HepG2 (cell line): Measurements from ENCODE around the gene USP10. TPM values are rescaled to one million over a fixed set of nuclear protein-coding genes. Genes with fewer than 3 reads are reported as not detected.

Experiments used
- ARID5B ChIP-seq: IDR thresholded peaks from 2 replicates; pipeline ENCODE4 v1.4.0; 2020; ENCODE audit warnings: mild to moderate bottlenecking, missing genetic modification reagents
- HDAC2 ChIP-seq: sonication (generic); formaldehyde crosslinking; IDR thresholded peaks from 2 replicates; pipeline ENCODE4 v1.4.0; 2020; ENCODE audit warnings: missing genetic modification reagents
- NR2C2 ChIP-seq: sonication (generic); formaldehyde crosslinking; IDR thresholded peaks from 2 replicates; pipeline ENCODE4 v1.4.0; 2020; ENCODE audit warnings: missing genetic modification reagents, mild to moderate bottlenecking, moderate library complexity, borderline replicate concordance
- ZNF431 ChIP-seq: sonication (generic); formaldehyde crosslinking; IDR thresholded peaks from 2 replicates; pipeline ENCODE4 v1.9.0; 2022; ENCODE audit warnings: missing genetic modification reagents, low read depth, mild to moderate bottlenecking, borderline replicate concordance
- ZNF562 ChIP-seq: sonication (generic); formaldehyde crosslinking; IDR thresholded peaks from 2 replicates; pipeline ENCODE4 v1.8.0; 2022; ENCODE audit warnings: missing genetic modification reagents, borderline replicate concordance
- ZNF784 ChIP-seq: sonication (generic); formaldehyde crosslinking; IDR thresholded peaks from 2 replicates; pipeline ENCODE4 v1.5.1; 2020; ENCODE audit warnings: missing genetic modification reagents, mild to moderate bottlenecking, borderline replicate concordance
- polyA plus RNA-seq, 8 experiments: library from polyadenylated mRNA; depleted of rRNA in 3 of 8; stranded (reverse) in 7 of 8; unstranded in 1 of 8; fragments of >200 nt; fragmentation: Illumina TruSeq in 4 of 8; extraction: Trizol in 4 of 8; gene quantifications; 2 replicates each; pipeline versions ENCODE4 v1.2.1 to v1.2.3, GENCODE V29; 2011 to 2016; ENCODE audit warnings: low read depth in 4 of 8, missing spikeins in 1 of 8, mixed read lengths in 1 of 8; ENCODE audit not compliant: insufficient read depth in 1 of 8
- total RNA-seq, 5 experiments: library from RNA; depleted of rRNA; stranded (reverse); fragments of >200 nt; fragmentation: Illumina TruSeq; extraction: Trizol; gene quantifications; 2 replicates each; pipeline ENCODE4 v1.2.3, GENCODE V29; 2016; ENCODE audit warnings: low read depth in 1 of 5
- TF ChIP-seq, protein P1 (sequence below): IDR thresholded peaks from 2 replicates; pipeline ENCODE4 v1.6.1; 2016; ENCODE audit warnings: missing compliant biosample characterization, missing genetic modification reagents, borderline replicate concordance
- TF ChIP-seq, protein P2 (sequence below): sonication (generic); formaldehyde crosslinking; IDR thresholded peaks from 2 replicates; pipeline ENCODE4 v1.9.0; 2021; ENCODE audit warnings: mild to moderate bottlenecking, missing genetic modification reagents
- TF ChIP-seq, protein P3 (sequence below): fragments of 450-650 bp; IDR thresholded peaks from 2 replicates; pipeline ENCODE4 v1.6.1; 2017; ENCODE audit warnings: mild to moderate bottlenecking
- TF ChIP-seq, protein P4 (sequence below): sonication (generic); formaldehyde crosslinking; IDR thresholded peaks from 2 replicates; pipeline ENCODE4 v1.4.0; 2020; ENCODE audit warnings: missing genetic modification reagents, mild to moderate bottlenecking, borderline replicate concordance

The USP10 gene
- total and polyA plus RNA-seq, 2 of the 13 experiments (the other 11 are each of a cell fraction or from before 2014, with no cell fraction given): 79.1 to 122 TPM

- TF ChIP-seq, protein P1, sequence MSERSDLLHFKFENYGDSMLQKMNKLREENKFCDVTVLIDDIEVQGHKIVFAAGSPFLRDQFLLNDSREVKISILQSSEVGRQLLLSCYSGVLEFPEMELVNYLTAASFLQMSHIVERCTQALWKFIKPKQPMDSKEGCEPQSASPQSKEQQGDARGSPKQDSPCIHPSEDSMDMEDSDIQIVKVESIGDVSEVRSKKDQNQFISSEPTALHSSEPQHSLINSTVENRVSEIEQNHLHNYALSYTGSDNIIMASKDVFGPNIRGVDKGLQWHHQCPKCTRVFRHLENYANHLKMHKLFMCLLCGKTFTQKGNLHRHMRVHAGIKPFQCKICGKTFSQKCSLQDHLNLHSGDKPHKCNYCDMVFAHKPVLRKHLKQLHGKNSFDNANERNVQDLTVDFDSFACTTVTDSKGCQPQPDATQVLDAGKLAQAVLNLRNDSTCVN (CRISPR knock-in tag): no peak
- TF ChIP-seq HDAC2 (CRISPR knock-in tag): no peak
- TF ChIP-seq ZNF431 (CRISPR knock-in tag): no peak
- TF ChIP-seq, protein P2, sequence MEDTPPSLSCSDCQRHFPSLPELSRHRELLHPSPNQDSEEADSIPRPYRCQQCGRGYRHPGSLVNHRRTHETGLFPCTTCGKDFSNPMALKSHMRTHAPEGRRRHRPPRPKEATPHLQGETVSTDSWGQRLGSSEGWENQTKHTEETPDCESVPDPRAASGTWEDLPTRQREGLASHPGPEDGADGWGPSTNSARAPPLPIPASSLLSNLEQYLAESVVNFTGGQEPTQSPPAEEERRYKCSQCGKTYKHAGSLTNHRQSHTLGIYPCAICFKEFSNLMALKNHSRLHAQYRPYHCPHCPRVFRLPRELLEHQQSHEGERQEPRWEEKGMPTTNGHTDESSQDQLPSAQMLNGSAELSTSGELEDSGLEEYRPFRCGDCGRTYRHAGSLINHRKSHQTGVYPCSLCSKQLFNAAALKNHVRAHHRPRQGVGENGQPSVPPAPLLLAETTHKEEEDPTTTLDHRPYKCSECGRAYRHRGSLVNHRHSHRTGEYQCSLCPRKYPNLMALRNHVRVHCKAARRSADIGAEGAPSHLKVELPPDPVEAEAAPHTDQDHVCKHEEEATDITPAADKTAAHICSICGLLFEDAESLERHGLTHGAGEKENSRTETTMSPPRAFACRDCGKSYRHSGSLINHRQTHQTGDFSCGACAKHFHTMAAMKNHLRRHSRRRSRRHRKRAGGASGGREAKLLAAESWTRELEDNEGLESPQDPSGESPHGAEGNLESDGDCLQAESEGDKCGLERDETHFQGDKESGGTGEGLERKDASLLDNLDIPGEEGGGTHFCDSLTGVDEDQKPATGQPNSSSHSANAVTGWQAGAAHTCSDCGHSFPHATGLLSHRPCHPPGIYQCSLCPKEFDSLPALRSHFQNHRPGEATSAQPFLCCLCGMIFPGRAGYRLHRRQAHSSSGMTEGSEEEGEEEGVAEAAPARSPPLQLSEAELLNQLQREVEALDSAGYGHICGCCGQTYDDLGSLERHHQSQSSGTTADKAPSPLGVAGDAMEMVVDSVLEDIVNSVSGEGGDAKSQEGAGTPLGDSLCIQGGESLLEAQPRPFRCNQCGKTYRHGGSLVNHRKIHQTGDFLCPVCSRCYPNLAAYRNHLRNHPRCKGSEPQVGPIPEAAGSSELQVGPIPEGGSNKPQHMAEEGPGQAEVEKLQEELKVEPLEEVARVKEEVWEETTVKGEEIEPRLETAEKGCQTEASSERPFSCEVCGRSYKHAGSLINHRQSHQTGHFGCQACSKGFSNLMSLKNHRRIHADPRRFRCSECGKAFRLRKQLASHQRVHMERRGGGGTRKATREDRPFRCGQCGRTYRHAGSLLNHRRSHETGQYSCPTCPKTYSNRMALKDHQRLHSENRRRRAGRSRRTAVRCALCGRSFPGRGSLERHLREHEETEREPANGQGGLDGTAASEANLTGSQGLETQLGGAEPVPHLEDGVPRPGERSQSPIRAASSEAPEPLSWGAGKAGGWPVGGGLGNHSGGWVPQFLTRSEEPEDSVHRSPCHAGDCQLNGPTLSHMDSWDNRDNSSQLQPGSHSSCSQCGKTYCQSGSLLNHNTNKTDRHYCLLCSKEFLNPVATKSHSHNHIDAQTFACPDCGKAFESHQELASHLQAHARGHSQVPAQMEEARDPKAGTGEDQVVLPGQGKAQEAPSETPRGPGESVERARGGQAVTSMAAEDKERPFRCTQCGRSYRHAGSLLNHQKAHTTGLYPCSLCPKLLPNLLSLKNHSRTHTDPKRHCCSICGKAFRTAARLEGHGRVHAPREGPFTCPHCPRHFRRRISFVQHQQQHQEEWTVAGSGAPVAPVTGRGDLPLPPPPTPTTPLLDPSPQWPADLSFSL: no peak
- no peak for TF ChIP-seq ZNF562 (CRISPR knock-in tag)
- TF ChIP-seq, protein P3, sequence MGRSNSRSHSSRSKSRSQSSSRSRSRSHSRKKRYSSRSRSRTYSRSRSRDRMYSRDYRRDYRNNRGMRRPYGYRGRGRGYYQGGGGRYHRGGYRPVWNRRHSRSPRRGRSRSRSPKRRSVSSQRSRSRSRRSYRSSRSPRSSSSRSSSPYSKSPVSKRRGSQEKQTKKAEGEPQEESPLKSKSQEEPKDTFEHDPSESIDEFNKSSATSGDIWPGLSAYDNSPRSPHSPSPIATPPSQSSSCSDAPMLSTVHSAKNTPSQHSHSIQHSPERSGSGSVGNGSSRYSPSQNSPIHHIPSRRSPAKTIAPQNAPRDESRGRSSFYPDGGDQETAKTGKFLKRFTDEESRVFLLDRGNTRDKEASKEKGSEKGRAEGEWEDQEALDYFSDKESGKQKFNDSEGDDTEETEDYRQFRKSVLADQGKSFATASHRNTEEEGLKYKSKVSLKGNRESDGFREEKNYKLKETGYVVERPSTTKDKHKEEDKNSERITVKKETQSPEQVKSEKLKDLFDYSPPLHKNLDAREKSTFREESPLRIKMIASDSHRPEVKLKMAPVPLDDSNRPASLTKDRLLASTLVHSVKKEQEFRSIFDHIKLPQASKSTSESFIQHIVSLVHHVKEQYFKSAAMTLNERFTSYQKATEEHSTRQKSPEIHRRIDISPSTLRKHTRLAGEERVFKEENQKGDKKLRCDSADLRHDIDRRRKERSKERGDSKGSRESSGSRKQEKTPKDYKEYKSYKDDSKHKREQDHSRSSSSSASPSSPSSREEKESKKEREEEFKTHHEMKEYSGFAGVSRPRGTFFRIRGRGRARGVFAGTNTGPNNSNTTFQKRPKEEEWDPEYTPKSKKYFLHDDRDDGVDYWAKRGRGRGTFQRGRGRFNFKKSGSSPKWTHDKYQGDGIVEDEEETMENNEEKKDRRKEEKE: no peak
- TF ChIP-seq, protein P4, sequence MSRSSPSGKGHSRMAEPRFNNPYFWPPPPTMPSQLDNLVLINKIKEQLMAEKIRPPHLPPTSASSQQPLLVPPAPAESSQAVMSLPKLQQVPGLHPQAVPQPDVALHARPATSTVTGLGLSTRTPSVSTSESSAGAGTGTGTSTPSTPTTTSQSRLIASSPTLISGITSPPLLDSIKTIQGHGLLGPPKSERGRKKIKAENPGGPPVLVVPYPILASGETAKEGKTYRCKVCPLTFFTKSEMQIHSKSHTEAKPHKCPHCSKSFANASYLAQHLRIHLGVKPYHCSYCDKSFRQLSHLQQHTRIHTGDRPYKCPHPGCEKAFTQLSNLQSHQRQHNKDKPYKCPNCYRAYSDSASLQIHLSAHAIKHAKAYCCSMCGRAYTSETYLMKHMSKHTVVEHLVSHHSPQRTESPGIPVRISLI (CRISPR knock-in tag): no peak
- TF ChIP-seq ARID5B (CRISPR knock-in tag): no peak
- no peak for TF ChIP-seq NR2C2 (CRISPR knock-in tag)
- no peak for TF ChIP-seq ZNF784 (CRISPR knock-in tag)
These were observed 81.0 kb downstream of the USP10 start (continued) for GRCh38 chr16:84780544-84781376.
